NCI-H128 (cell line): ENCODE results near the gene STXBP5L.
"Not testable (repeated sequence)": the region's sequence is repeated elsewhere in the genome, so short reads cannot be mapped to it uniquely, and the experiment has no call there.

Experiments
- DNase-seq: peaks from one replicate; lab custom pipeline; 2025; ENCODE audit not compliant: unreplicated experiment; lab: John Stamatoyannopoulos, UW

The STXBP5L gene

DNA sequence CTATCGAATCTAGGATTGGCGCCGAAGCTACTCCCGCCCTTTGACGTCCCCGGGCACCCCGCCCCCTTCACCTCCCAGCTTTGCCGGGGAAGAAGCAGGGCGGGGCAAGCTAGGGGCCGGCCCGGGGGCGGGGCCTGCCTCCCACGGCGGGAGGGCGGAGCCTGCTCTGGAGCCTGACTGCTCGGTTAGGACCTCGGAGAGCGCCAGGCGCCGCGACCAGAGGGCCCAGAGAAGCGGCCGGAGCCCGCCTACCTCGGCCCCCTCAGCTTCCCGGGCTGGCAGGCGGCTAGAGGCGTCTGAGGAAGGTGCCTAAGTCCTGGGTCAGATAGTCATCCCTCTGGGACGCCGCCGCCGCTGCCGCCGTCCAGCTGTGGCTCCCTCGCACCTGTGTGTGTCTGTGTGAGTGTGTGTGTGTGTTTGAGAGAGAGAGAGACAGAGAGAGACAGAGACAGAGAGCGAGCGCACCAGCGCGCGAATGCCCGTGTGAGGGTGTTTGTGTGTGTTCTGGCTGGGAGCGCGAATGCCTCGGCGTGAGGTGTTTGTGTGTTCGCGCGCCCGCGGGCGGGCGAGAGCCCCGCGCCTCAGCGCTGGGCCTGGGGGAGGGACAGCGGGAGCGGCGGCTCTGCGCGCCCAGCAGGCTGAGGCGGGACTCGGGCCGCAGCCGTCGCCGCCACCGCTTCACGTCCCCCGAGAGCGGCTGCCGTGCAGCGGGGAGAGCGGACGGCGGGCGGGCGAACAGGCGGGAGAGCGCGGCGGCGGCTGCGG, at the start of gene STXBP5L:
TSS of gene STXBP5L (plus strand) at position 176 of the 765 bp plus-strand sequence. CDS start 1,374 bp downstream, outside the sequence.
- DNase-seq, result peak; percentile 96

GRCh38 chr3:120858521-120858920, 49.5 kb upstream of the STXBP5L start:
- no peak for DNase-seq

- DNase-seq, result no peak
Observed at GRCh38 chr3:120864541-120864940, 43.5 kb upstream of the STXBP5L start.

DNA sequence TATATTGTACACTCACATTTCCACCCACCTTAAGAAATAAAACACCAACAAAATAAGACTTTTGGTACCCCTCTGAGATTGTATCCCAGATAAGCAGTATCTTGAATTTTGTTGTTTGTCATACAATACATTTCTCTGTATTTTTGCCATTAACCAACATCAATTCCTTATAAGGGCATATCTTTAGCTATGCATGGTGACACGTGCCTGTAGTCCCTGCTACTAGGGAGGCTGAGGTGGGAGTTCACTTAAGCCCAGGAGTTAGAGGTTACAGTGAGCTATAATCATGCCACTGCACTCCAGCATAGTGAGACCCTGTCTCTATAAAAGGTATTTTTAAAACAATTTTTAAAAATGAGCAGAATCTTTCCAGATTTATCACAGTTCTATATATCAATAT, 32.5 kb upstream of the STXBP5L start:
- no peak for DNase-seq

GRCh38 chr3:120875989-120876388, 32.0 kb upstream of the STXBP5L start:
- no peak for DNase-seq

DNA sequence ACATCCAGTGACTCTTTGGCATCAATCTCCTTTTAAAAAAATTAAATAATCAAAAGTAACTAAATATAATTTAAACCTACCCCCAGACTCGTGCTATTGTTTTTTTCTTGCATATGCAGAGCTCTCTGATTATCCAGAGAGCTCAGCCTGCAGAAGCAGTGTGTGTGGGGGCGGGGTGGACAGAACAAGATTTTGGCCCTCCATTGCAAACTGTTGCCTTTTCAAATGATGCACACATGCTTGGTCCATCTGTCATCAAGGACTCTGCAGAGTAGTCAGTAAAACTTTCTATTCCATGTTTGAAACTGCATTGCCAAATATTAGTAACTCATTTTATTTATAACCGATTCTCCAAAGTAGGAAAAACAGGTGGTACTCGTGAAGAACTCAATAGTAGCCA, 28.6 kb upstream of the STXBP5L start:
- DNase-seq, result no peak

GRCh38 chr3:120892921-120893320, 15.1 kb upstream of the STXBP5L start:
- DNase-seq, result no peak

GRCh38 chr3:120894316-120895057, 13.5 kb upstream of the STXBP5L start:
- DNase-seq, result no peak

- DNase-seq, result not testable (repeated sequence)
Observed at GRCh38 chr3:120901716-120902115, 6.3 kb upstream of the STXBP5L start.

DNA sequence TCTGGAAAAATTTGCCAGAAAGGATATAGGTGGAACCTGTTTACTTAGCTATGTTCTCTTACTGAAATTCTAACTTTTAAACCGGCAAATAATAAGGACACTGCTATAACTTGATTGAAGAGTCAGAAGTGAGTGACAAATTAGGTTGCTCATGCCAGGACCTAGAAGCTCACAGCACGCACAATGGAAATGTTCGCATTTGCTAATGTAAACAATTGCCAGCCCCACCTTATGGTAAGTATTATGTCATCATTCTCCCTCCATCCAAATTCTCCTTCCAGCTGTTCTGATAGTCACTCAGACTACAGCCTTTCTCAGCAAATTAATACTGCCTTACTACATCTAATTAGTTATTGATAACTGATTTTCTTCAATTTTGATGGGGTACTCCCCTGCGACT, 4.8 kb upstream of the STXBP5L start:
- DNase-seq, result no peak

DNA sequence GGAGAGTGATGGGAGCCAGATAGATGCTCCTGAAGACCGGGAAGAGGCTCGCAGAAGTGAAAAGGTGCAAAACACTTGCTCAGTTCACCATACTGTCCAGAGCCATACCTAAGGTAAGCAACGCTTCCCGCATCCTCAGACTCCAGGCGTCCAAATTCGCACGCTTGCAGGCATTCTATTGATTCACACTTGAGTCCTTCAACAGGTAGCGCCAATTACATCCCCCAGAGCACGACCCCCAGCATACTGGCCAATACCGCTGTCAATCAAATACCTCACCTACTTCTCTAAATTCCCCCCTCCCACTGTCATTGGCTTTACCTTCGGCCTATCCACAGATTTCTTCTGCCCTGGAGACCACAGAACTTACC, 361 bp upstream of the STXBP5L start:
- no peak for DNase-seq

GRCh38 chr3:120908795-120909601, 993 bp downstream of the STXBP5L start:
- DNase-seq, result no peak

GRCh38 chr3:120909602-120909878, 1.5 kb downstream of the STXBP5L start:
- DNase-seq, result no peak

DNA sequence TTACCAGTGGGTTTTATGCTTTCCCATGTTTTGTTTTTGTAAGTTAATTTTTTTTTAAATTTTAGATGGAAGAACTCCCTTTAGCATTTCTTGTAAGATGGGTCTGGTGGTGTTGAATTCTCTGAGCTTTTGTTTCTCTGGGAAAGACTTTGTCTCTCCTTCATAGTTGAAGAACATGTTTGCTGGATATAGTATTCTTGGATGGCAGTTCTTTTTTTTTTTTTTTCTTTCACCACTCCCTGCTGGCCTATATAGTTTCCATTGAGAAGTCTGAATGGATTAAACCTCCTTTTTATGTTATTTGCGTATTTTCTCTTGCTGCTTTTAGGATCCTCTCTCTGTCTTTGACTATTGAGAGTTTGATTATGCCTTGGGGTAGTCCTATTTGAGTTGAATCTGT, 18.1 kb downstream of the STXBP5L start:
- no peak for DNase-seq

DNA sequence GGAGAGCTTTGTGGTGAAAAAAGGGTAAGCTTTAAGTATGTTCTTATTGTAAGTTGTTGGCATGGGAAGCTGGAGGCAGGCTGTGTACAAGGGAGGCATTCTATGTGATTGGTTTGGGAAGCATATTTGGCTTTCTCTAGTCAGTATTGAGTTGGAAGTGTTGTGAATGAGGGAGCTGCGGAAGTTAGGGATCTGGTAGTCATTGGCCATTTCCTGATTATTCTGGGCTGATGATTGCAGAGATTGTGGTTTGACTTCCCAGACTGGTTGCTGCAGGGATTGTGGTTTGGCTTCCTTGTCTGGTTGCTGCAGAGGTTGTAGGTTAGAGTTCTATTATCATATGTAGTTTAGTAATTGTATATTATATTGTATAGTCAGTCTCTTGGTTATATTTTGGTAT, 21.0 kb downstream of the STXBP5L start:
- DNase-seq, result no peak

DNA sequence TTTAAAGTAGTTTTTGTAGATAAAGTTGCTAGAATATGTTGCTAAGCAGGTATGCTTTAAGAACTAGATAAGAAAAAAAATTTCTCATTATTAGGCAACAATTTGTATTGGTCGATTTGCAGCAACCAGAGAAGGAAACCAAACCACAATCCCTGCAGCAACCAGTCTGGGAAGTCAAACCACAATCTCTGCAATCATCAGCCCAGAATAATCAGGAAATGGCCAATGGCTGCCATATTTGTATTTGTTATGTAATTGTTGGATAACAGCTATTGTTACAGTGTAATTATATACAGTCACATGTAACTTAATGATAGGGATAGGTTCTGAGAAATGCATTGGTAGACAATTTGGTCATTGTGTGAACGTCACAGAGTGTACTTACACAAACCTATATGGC, 23.6 kb downstream of the STXBP5L start:
- DNase-seq, result no peak

- no peak for DNase-seq
Observed at GRCh38 chr3:120956143-120956542, 48.1 kb downstream of the STXBP5L start.

GRCh38 chr3:120982608-120983320, 74.8 kb downstream of the STXBP5L start:
- DNase-seq, result no peak

DNA sequence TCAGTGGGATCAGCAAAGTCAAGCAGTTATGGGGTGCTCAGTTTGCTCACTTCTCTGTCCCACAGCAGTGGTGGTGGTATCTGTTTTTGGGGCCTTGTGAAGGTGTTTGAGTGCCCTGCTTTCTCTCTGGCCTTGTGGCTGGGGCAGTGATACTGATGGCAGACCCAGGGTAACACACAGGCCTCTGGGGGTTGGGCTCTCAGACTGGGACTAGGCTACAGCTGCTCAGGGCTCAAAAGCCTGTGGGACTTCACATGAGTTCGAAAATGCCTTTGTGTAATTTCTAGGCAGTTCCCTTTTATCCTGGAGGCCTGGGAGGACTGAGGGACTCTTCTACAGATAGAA, 75.3 kb downstream of the STXBP5L start:
- no peak for DNase-seq

- DNase-seq, result no peak
Observed at GRCh38 chr3:120983841-120984240, 75.8 kb downstream of the STXBP5L start.

- no peak for DNase-seq
Observed at GRCh38 chr3:120985242-120985641, 77.2 kb downstream of the STXBP5L start.
